GM19463 (cell line): ENCODE data around the gene ZNF821.
"Not testable (repeated sequence)": the region's sequence is repeated elsewhere in the genome, so short reads cannot be mapped to it uniquely, and the experiment has no call there.

ENCODE experiments used
- ATAC-seq: cut with Tn5 transposase; IDR thresholded peaks from one replicate; pipeline ENCODE4 v1.9.1; 2021; ENCODE audit warnings: mild to moderate bottlenecking, moderate library complexity; ENCODE audit not compliant: unreplicated experiment

ZNF821 gene

DNA sequence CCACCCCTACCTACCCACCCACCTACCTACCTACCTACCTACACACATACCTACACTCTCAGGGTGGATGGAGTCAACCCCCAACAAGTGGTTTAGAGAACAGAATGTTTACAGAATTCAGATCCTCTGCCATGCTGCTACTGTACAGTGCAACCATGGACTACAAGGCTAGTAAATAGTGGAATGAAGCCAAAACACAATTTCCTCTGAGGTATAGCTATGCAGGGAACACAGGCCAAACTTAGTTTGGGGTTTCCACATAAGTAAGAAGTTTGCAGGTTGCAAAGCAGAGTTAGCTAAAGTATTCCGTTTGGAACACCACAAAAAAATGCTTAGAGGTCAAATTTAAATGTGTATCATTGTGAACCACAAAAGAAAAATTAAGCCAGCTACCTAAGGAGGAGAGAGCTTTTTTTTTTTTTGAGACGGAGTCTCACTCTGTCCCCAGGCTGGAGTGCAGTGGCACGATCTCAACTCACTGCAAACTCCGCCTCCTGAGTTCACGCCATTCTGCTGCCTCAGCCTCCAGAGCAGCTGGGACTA, 72.7 kb downstream of the ZNF821 start:
- ATAC-seq = no peak

DNA sequence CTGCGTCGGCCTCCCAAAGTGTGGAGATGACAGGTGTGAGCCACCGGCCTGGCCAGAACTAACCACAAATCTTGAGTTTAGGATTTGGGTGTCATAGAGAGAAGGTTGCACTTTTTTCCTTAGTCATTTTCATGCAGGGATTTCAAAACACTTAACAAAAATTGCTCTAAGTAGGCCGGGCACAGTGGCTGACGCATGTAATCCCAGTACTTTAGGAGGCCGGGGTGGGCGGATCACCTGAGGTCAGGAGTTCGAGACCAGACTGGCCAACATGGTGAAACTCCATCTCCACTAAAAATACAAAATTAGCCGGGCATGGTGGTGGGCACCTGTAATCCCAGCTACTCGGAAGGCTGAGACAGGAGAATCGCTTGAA, 73.8 kb downstream of the ZNF821 start:
- ATAC-seq = not testable (repeated sequence)
